Measurements from ENCODE around the gene MALT1.
"Not testable (repeated sequence)": the region's sequence is repeated elsewhere in the genome, so short reads cannot be mapped to it uniquely, and the experiment has no call there.

MALT1 gene

GRCh38 chr18:58761241-58761969 is 90.1 kb downstream of the MALT1 start:
- Histone ChIP-seq H3K36me3 (ENCODE audit: insufficient read depth, low read length) (no peaks in the 10 kb centered on the region), H3K9me3 (ENCODE audit: insufficient read depth, low read depth, low read length) (no peaks in the 10 kb centered on the region), H3K4me3 (ENCODE audit: low read length) (no peak overlapping the region), H3K9ac (ENCODE audit: low read depth, low read length) (no peak overlapping the region), H3K27ac (ENCODE audit: low read depth, low read length) (no peak overlapping the region), H3K4me1 (ENCODE audit: insufficient read depth, low read length) (no peaks in the 10 kb centered on the region), H3K27me3 (ENCODE audit: insufficient read depth, low read length) (no peaks in the 10 kb centered on the region)
- 96% methylated on average over 14 of the region's 14 CpGs for WGBS

GRCh38 chr18:58761970-58762780 is 90.9 kb downstream of the MALT1 start:
- Histone ChIP-seq H3K9me3 (ENCODE audit: insufficient read depth, low read depth, low read length) (no peaks in the 10 kb centered on the region), H3K9ac (ENCODE audit: low read depth, low read length) (no peak overlapping the region), H3K36me3 (ENCODE audit: insufficient read depth, low read length) (no peaks in the 10 kb centered on the region), H3K4me1 (ENCODE audit: insufficient read depth, low read length) (no peaks in the 10 kb centered on the region), H3K27ac (ENCODE audit: low read depth, low read length) (no peak overlapping the region), H3K4me3 (ENCODE audit: low read length) (no peak overlapping the region), H3K27me3 (ENCODE audit: insufficient read depth, low read length) (no peaks in the 10 kb centered on the region)
- WGBS = 96% methylated on average over 15 of the region's 15 CpGs

- no peaks in the 10 kb centered on the region for H3K9me3 ChIP-seq (ENCODE audit: insufficient read depth, low read depth, low read length)
- H3K9ac ChIP-seq (ENCODE audit: low read depth, low read length) = no peak overlapping the region
- H3K36me3 ChIP-seq (ENCODE audit: insufficient read depth, low read length) = no peaks in the 10 kb centered on the region
- H3K4me1 ChIP-seq (ENCODE audit: insufficient read depth, low read length) = no peaks in the 10 kb centered on the region
- no peak overlapping the region for H3K4me3 ChIP-seq (ENCODE audit: low read length)
- WGBS = 82% methylated on average over 8 of the region's 10 CpGs
- no peak overlapping the region for H3K27ac ChIP-seq (ENCODE audit: low read depth, low read length)
- H3K27me3 ChIP-seq (ENCODE audit: insufficient read depth, low read length) = no peaks in the 10 kb centered on the region
Measured at GRCh38 chr18:58762781-58763171, 91.5 kb downstream of the MALT1 start.

GRCh38 chr18:58766164-58766563 is 94.9 kb downstream of the MALT1 start:
- Histone ChIP-seq H3K9me3 (ENCODE audit: insufficient read depth, low read depth, low read length) (no peaks in the 10 kb centered on the region), H3K27me3 (ENCODE audit: insufficient read depth, low read length) (peaks cover 15% of the 10 kb centered on the region; the same call in 1 of the 2 replicates), H3K4me1 (ENCODE audit: insufficient read depth, low read length) (peaks cover 4% of the 10 kb centered on the region; the same call in 1 of the 2 replicates), H3K4me3 (ENCODE audit: low read length) (no peak overlapping the region), H3K9ac (ENCODE audit: low read depth, low read length) (no peak overlapping the region), H3K36me3 (ENCODE audit: insufficient read depth, low read length) (no peaks in the 10 kb centered on the region), H3K27ac (ENCODE audit: low read depth, low read length) (no peak overlapping the region)
- 98% methylated on average over 3 of the region's 3 CpGs for WGBS

- peaks cover 15% of the 10 kb centered on the region; the same call in 1 of the 2 replicates for H3K27me3 ChIP-seq (ENCODE audit: insufficient read depth, low read length)
- no peaks in the 10 kb centered on the region for H3K36me3 ChIP-seq (ENCODE audit: insufficient read depth, low read length)
- no peak overlapping the region for H3K27ac ChIP-seq (ENCODE audit: low read depth, low read length)
- H3K9ac ChIP-seq (ENCODE audit: low read depth, low read length) = no peak overlapping the region
- H3K4me3 ChIP-seq (ENCODE audit: low read length) = no peak overlapping the region
- H3K4me1 ChIP-seq (ENCODE audit: insufficient read depth, low read length) = peaks cover 4% of the 10 kb centered on the region; the same call in 1 of the 2 replicates
- WGBS = 91% methylated on average over 7 of the region's 7 CpGs
- no peaks in the 10 kb centered on the region for H3K9me3 ChIP-seq (ENCODE audit: insufficient read depth, low read depth, low read length)
Measured at GRCh38 chr18:58766946-58767345, 95.7 kb downstream of the MALT1 start.

- 14% methylated on average over 40 of the region's 40 CpGs for WGBS
- Histone ChIP-seq H3K4me3 (ENCODE audit: low read length) (peak overlapping the region; percentile 52), H3K27ac (ENCODE audit: low read depth, low read length) (no peak overlapping the region), H3K36me3 (ENCODE audit: insufficient read depth, low read length) (no peaks in the 10 kb centered on the region), H3K9ac (ENCODE audit: low read depth, low read length) (peak overlapping the region; percentile 47; the same call in 1 of the 2 replicates), H3K9me3 (ENCODE audit: insufficient read depth, low read depth, low read length) (no peaks in the 10 kb centered on the region), H3K4me1 (ENCODE audit: insufficient read depth, low read length) (peaks cover 4% of the 10 kb centered on the region; the same call in 1 of the 2 replicates), H3K27me3 (ENCODE audit: insufficient read depth, low read length) (peaks cover 15% of the 10 kb centered on the region; the same call in 1 of the 2 replicates)
Measured at GRCh38 chr18:58768293-58768974, 97.2 kb downstream of the MALT1 start.

- no peak overlapping the region for H3K27ac ChIP-seq (ENCODE audit: low read depth, low read length)
- no peak overlapping the region for H3K4me3 ChIP-seq (ENCODE audit: low read length)
- H3K9me3 ChIP-seq (ENCODE audit: insufficient read depth, low read depth, low read length) = no peaks in the 10 kb centered on the region
- peaks cover 15% of the 10 kb centered on the region; the same call in 1 of the 2 replicates for H3K27me3 ChIP-seq (ENCODE audit: insufficient read depth, low read length)
- H3K9ac ChIP-seq (ENCODE audit: low read depth, low read length) = no peak overlapping the region
- H3K36me3 ChIP-seq (ENCODE audit: insufficient read depth, low read length) = no peaks in the 10 kb centered on the region
- 93% methylated on average over 8 of the region's 8 CpGs for WGBS
- H3K4me1 ChIP-seq (ENCODE audit: insufficient read depth, low read length) = peaks cover 4% of the 10 kb centered on the region; the same call in 1 of the 2 replicates
Measured at GRCh38 chr18:58769321-58769720, 98.1 kb downstream of the MALT1 start.

GRCh38 chr18:58770601-58771000 is 99.3 kb downstream of the MALT1 start:
- H3K4me3 ChIP-seq (ENCODE audit: low read length) = no peak overlapping the region
- H3K36me3 ChIP-seq (ENCODE audit: insufficient read depth, low read length) = no peaks in the 10 kb centered on the region
- WGBS = 80% methylated on average over 1 of the region's 1 CpG
- H3K27ac ChIP-seq (ENCODE audit: low read depth, low read length) = no peak overlapping the region
- H3K9me3 ChIP-seq (ENCODE audit: insufficient read depth, low read depth, low read length) = no peaks in the 10 kb centered on the region
- H3K9ac ChIP-seq (ENCODE audit: low read depth, low read length) = no peak overlapping the region
- peaks cover 15% of the 10 kb centered on the region; the same call in 1 of the 2 replicates for H3K27me3 ChIP-seq (ENCODE audit: insufficient read depth, low read length)
- H3K4me1 ChIP-seq (ENCODE audit: insufficient read depth, low read length) = peaks cover 4% of the 10 kb centered on the region; the same call in 1 of the 2 replicates

- no peaks in the 10 kb centered on the region for H3K36me3 ChIP-seq (ENCODE audit: insufficient read depth, low read length)
- H3K4me3 ChIP-seq (ENCODE audit: low read length) = no peak overlapping the region
- H3K27ac ChIP-seq (ENCODE audit: low read depth, low read length) = no peak overlapping the region
- 92% methylated on average over 4 of the region's 4 CpGs for WGBS
- H3K9ac ChIP-seq (ENCODE audit: low read depth, low read length) = no peak overlapping the region
- H3K9me3 ChIP-seq (ENCODE audit: insufficient read depth, low read depth, low read length) = no peaks in the 10 kb centered on the region
- H3K27me3 ChIP-seq (ENCODE audit: insufficient read depth, low read length) = peaks cover 15% of the 10 kb centered on the region; the same call in 1 of the 2 replicates
- H3K4me1 ChIP-seq (ENCODE audit: insufficient read depth, low read length) = peaks cover 4% of the 10 kb centered on the region; the same call in 1 of the 2 replicates
Measured at GRCh38 chr18:58772161-58772560, 100.9 kb downstream of the MALT1 start.

- Histone ChIP-seq H3K4me1 (ENCODE audit: insufficient read depth, low read length) (no peaks in the 10 kb centered on the region), H3K27me3 (ENCODE audit: insufficient read depth, low read length) (no peaks in the 10 kb centered on the region), H3K9me3 (ENCODE audit: insufficient read depth, low read depth, low read length) (no peaks in the 10 kb centered on the region), H3K9ac (ENCODE audit: low read depth, low read length) (no peak overlapping the region), H3K4me3 (ENCODE audit: low read length) (no peak overlapping the region), H3K36me3 (ENCODE audit: insufficient read depth, low read length) (no peaks in the 10 kb centered on the region), H3K27ac (ENCODE audit: low read depth, low read length) (no peak overlapping the region)
- 88% methylated on average over 3 of the region's 3 CpGs for WGBS
Measured at GRCh38 chr18:58776084-58776483, 104.8 kb downstream of the MALT1 start.

- WGBS = 97% methylated on average over 4 of the region's 4 CpGs
- H3K36me3 ChIP-seq (ENCODE audit: insufficient read depth, low read length); H3K4me1 ChIP-seq (ENCODE audit: insufficient read depth, low read length): not testable (repeated sequence)
Measured at GRCh38 chr18:58776541-58776940, 105.3 kb downstream of the MALT1 start.

More at GRCh38 chr18:58776541-58776940, 105.3 kb downstream of the MALT1 start:
- H3K9ac ChIP-seq (ENCODE audit: low read depth, low read length); H3K27me3 ChIP-seq (ENCODE audit: insufficient read depth, low read length); H3K4me3 ChIP-seq (ENCODE audit: low read length); H3K27ac ChIP-seq (ENCODE audit: low read depth, low read length); H3K9me3 ChIP-seq (ENCODE audit: insufficient read depth, low read depth, low read length): not testable (repeated sequence)
